ENCODE measurements around the gene ZNF436. TPM values are rescaled to one million over a fixed set of nuclear protein-coding genes. Genes with fewer than 3 reads are reported as not detected.

ZNF436 gene
- total and polyA plus RNA-seq, 9 of the 15 experiments (the other 6 are each of a cell fraction or from before 2014, with no cell fraction given), result 2.1 to 11.3 (median 6.8) TPM

GRCh38 chr1:23367791-23368561, 1.7 kb downstream of the ZNF436 start (continued):
- TF ChIP-seq DEAF1 (CRISPR knock-in tag; IDR thresholded peaks at IDR 0.05) (no peak), MYNN (IDR thresholded peaks at IDR 0.05) (peak; percentile 70; the same call in 1 of the 2 replicates), MYNN (CRISPR knock-in tag; IDR thresholded peaks at IDR 0.05) (no peak), GTF2E2 (tag; IDR thresholded peaks at IDR 0.05) (0 out of 2 replicates have a peak, but pooled peaks have one; percentile 4), ZBTB9 (CRISPR knock-in tag; IDR thresholded peaks at IDR 0.05) (0 out of 2 replicates have a peak, but pooled peaks have one; percentile 62), KDM4B (IDR thresholded peaks at IDR 0.05; ENCODE audit: borderline replicate concordance in 2 of 2, low read depth in 1 of 2) (0 out of 4 replicates have a peak, but pooled peaks of 1 of the 2 experiments have one; percentile 69), NRF1 (conservative IDR thresholded peaks at IDR 0.05 in 1 of 2, IDR thresholded peaks at IDR 0.05 in 1 of 2) (peak; percentile 96 to 97), BRD9 (IDR thresholded peaks at IDR 0.05; ENCODE audit: low read depth, partially characterized antibody) (peak; percentile 51), THAP12 (CRISPR knock-in tag; IDR thresholded peaks at IDR 0.05) (peak; percentile 66), ZNF3 (CRISPR knock-in tag; IDR thresholded peaks at IDR 0.05) (no peak), CHD2 (IDR thresholded peaks at IDR 0.05; ENCODE audit: low read depth, low read length) (peak; percentile 85), THAP7 (CRISPR knock-in tag; IDR thresholded peaks at IDR 0.05) (no peak), ZBTB33 (CRISPR knock-in tag; IDR thresholded peaks at IDR 0.05) (no peak; the same call in 1 of the 2 replicates), ZNF830 (CRISPR knock-in tag; IDR thresholded peaks at IDR 0.05) (no peak), ZBTB43 (CRISPR knock-in tag; IDR thresholded peaks at IDR 0.05) (0 out of 2 replicates have a peak, but pooled peaks have one; percentile 24), ZNF445 (CRISPR knock-in tag; IDR thresholded peaks at IDR 0.05; ENCODE audit: low read depth) (no peak), ZNF224 (CRISPR knock-in tag; IDR thresholded peaks at IDR 0.05) (0 out of 2 replicates have a peak, but pooled peaks have one; percentile 28), HOXB6 (CRISPR knock-in tag; IDR thresholded peaks at IDR 0.05; ENCODE audit: borderline replicate concordance) (no peak)
